Dermis microvascular lymphatic vessel endothelial cell (primary cell): ENCODE measurements around the gene HDAC4. TPM values are rescaled to one million over a fixed set of nuclear protein-coding genes. Genes with fewer than 3 reads are reported as not detected.
A peak's percentile ranks its signal among the peaks of the same experiment; 100 is the strongest.

Experiments used
- DNase-seq, 2 donors: peaks; one replicate each; pipeline versions ENCODE4 v3.0.0 to v3.0.0-alpha.2; 2010; ENCODE audit warnings: low read depth in 2 of 2
- total RNA-seq: library from RNA; depleted of rRNA; stranded (reverse); fragments of >200 nt; gene quantifications from 2 replicates; pipeline ENCODE4 v1.2.1, GENCODE V29; 2014

HDAC4 gene
- total RNA-seq, 1 donor from 2014 or later, result 10.4 TPM

GRCh38 chr2:239257511-239257937 lies 143.3 kb downstream of the HDAC4 start:
- DNase-seq, result peak in 1 of 2 donors; percentile 52

- DNase-seq, result no peak
Observed at GRCh38 chr2:239256350-239256743, 144.5 kb downstream of the HDAC4 start.

- no peak for DNase-seq
Observed at GRCh38 chr2:239255628-239256349, 145.0 kb downstream of the HDAC4 start.

GRCh38 chr2:239255218-239255617 lies 145.6 kb downstream of the HDAC4 start:
- DNase-seq, result no peak

- DNase-seq, result no peak
Observed at GRCh38 chr2:239253701-239254436, 147.0 kb downstream of the HDAC4 start.

- DNase-seq, result no peak
Observed at GRCh38 chr2:239253264-239253663, 147.6 kb downstream of the HDAC4 start.

GRCh38 chr2:239252801-239253200 lies 148.0 kb downstream of the HDAC4 start:
- DNase-seq, result peak; percentile 81 to 89

GRCh38 chr2:239252393-239252792 lies 148.4 kb downstream of the HDAC4 start:
- DNase-seq, result no peak

- no peak for DNase-seq
Observed at GRCh38 chr2:239251971-239252370, 148.8 kb downstream of the HDAC4 start.

- DNase-seq, result no peak
Observed at GRCh38 chr2:239250216-239251081, 150.4 kb downstream of the HDAC4 start.

- peak in 1 of 2 donors; percentile 56 for DNase-seq
Observed at GRCh38 chr2:239249776-239250175, 151.0 kb downstream of the HDAC4 start.

GRCh38 chr2:239249048-239249447 lies 151.8 kb downstream of the HDAC4 start:
- no peak for DNase-seq

- DNase-seq, result no peak
Observed at GRCh38 chr2:239247401-239248245, 153.2 kb downstream of the HDAC4 start.

- no peak for DNase-seq
Observed at GRCh38 chr2:239246723-239247122, 154.1 kb downstream of the HDAC4 start.

GRCh38 chr2:239245872-239246721 lies 154.7 kb downstream of the HDAC4 start:
- DNase-seq, result no peak

GRCh38 chr2:239245107-239245506 lies 155.7 kb downstream of the HDAC4 start:
- no peak for DNase-seq

- DNase-seq, result no peak
Observed at GRCh38 chr2:239244625-239245024, 156.2 kb downstream of the HDAC4 start.

- no peak for DNase-seq
Observed at GRCh38 chr2:239241431-239241960, 159.3 kb downstream of the HDAC4 start.

GRCh38 chr2:239240414-239240881 lies 160.4 kb downstream of the HDAC4 start:
- DNase-seq, result no peak
